GM23248 (cell line): ENCODE results near the gene SYT1.

Source experiments
- EZH2 ChIP-seq: fragments of 200-600 bp; sonication (generic); IDR thresholded peaks from 2 replicates; pipeline ENCODE4 v1.6.1; 2018; ENCODE audit warnings: antibody characterized with exemption, mild to moderate bottlenecking; ENCODE audit not compliant: insufficient read depth, poor library complexity, severe bottlenecking
- EZH2phosphoT487 ChIP-seq: fragments of 200-600 bp; sonication (generic); IDR thresholded peaks from 2 replicates; pipeline ENCODE4 v1.6.1; 2018; ENCODE audit warnings: antibody characterized with exemption, moderate library complexity, mild to moderate bottlenecking, low read depth; ENCODE audit not compliant: insufficient read depth

- no peak for TF ChIP-seq EZH2
- no peak for TF ChIP-seq EZH2phosphoT487
Measured at GRCh38 chr12:78949532-78949931, 85.0 kb downstream of the SYT1 start.
